T follicular helper cell (primary cell): Measurements from ENCODE around the gene CCDC187.

Experiments
- DNase-seq: peaks from one replicate; pipeline ENCODE4 v3.0.0-alpha.2; 2020; ENCODE audit warnings: low read depth

Gene CCDC187

DNA sequence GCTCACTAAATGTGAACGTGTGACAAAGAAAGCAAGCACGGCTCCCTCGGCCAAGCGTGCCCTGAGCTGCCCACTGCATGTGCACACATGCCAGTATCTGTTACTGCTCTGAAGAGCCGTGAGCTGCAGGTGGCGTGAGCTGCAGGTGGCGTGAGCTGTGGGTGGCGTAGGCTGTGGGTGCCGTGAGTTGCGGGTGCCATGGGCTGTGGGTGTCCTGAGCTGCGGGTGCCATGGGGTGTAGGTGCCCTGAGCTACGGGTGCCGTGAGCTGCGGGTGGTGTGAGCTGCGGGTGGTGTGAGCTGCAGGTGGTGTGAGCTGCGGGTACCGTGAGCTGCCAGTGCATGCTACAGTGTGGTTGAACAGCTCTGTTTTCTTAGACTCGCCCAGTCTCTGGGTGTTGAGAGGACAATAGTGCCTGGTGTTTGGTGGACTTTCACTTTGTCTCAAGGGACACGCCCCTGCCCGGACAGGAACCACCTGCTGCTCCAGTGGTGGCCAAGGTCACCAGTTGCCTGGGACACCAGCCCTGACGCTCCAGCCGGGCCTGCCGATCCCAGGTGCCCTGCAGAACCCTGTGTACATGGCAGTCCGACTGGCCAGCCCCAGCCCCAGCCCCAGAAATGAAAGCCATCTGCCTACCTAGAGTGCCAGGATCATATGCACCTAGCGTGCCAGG, 6.7 kb downstream of the CCDC187 start:
- DNase-seq, result no peak

DNA sequence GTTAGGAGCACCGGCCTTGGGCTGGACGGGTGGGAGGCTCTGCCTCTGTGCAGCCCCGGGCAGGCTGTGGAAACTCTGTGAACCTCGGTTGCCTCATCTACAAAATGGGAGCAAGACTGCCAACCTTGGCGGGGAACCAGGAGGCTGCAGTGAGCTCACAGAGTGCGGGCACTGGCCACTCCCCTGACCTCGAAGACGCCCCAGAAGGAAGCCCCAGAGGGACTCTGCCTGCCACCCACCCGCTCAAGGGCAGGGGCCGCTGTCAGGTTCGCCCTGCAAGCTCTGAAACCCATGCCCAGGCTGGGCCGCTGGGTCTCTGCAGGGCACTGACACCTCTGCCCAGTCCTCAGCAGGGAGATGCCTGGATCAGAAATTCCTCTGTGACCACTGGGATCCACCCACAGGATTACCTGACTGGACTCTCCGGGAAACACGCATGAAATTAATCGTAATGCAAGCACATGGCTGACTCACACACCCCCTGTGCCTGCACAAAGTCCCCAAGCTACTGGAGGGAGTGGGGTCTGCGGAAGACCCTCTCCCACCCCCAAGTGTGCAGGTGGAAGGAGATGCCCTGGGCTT, 7.4 kb downstream of the CCDC187 start:
- DNase-seq, result no peak

DNA sequence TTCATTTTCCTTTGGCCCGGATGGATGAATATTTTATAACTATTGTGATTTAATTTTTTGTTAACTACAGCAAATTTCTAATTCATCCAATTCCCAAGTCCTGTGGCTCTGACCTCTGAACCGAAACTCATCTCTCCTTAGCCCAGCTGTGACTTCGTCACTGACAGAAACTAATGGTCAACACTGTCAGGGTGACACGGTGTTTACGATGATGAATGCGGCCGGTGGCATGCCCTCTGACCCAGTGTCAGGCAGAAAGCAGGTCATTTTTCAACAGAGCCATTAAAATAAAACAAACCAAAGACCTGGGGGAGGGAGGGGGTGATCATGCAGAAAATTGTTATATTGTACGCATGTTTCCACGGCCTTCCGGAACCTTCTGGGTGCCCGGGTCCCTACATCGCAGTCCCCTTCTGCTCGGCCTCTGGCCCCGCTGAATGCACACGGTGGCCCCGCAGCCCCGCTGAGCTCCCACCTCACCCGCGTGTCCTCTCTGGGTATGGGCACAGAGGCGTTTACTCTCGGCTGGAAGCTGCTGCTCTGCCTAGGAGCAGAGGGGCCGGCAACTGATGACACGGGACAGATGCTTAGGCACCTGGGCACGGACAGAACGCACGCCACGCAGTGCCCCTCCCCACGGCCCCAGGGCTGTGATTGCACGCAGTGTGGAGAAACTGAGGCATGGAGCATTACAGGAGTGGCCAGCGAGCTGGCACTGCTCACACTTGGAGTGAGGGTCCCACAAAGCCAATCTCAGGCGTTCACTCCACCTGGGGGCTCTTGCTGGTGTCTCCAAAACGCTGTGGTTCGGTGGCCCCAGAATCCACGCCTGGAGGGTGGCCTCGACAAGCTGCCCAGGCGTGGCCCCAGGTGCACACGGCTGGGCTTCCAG, 8.1 kb downstream of the CCDC187 start:
- no peak for DNase-seq

DNA sequence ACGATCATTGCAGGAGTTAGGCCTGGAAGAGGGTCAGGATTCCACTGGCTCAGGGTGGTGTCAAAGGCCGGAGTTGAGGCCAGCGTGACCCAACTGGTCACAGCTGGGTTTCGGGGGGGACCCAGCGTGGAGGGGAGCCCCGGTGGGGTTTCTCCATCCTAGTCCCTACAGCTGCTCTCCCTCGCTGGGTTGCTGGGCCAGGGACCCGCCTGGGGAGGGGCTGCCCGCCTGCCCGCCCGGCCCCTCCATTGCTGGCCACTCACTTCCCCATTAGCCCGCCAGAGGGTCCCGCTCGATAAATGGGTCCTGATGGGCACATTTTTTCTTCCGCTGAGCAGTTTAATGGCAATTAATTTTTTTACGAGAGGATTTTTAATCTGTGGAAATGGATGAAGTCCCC, 8.8 kb downstream of the CCDC187 start:
- DNase-seq, result no peak

DNA sequence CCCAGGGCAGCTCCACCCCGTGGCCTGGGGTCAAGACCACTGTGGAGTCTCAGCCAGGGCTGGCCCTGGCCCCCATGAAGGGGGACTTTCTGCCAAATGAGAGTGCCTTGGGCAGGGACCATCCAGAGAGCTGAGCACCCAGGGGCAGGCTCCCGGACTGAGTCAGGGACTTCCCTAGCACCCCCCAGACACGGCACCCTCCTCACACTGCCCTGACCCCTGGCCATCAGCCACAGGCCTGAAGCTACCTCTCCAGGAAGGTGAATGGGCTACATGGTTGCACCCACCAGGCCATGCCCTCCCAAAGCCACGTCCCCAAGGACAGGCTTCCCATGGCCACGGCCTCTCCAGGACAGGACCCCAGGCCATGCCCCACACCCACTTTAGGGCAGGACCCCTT, 9.5 kb downstream of the CCDC187 start:
- no peak for DNase-seq

DNA sequence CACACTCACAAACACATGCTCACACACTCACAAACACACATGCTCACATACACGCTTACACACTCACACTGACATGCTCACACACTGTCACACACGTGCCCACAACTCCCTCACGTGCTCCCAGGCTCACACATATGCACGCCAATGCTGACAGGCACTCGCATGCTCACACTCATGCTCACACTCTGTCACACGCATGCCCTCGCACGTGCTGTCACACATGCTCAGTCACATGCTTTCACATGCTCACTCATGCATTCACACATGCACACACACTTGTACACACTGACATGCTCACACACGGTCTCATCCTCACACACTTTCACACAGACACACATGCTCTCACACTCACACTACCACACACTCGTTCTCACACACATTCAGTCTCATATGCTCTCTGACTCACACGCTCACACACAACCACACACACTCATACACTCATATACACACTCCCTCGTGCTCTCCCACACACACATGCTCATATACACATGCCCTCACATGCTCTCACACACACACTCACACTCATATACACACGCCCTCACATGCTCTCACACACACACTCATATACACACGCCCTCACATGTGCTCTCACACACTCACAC, 10.3 kb downstream of the CCDC187 start:
- no peak for DNase-seq

DNA sequence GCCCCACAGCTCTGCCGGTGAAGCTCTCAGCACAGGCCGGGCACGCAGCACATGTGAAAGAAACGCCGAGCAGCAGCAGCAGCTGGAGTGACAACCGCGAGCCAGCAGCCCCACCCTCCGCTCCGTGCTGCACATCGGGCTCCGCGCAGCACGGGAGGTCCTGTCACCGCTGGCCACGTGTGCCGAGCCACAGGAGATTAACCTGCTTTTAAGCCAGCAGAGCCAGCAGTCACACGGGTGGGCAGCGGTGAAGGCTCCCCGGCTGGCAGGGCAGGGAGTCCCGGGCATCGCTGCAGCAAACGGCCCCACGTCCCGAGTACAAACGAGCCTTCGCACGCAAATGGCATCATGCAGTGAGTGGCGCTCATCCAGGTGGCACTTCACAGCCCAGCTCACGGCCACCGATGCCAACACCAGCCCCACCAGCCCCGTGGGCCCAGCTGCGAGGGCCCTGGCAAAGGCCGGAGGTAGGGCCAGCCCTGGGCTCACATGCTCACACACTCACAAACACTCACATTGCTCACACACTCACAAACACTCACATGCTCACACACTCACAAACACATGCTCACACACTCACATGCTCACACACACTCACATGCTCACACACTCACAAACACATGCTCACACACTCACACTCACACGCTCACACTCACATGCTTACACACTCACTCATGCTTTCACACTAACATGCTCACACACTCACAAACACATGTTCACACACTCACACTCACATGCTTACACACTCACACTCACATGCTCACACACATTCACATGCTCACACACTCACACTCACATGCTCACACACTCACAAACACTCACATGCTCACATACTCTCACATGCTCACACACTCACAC, 11.1 kb downstream of the CCDC187 start:
- no peak for DNase-seq

DNA sequence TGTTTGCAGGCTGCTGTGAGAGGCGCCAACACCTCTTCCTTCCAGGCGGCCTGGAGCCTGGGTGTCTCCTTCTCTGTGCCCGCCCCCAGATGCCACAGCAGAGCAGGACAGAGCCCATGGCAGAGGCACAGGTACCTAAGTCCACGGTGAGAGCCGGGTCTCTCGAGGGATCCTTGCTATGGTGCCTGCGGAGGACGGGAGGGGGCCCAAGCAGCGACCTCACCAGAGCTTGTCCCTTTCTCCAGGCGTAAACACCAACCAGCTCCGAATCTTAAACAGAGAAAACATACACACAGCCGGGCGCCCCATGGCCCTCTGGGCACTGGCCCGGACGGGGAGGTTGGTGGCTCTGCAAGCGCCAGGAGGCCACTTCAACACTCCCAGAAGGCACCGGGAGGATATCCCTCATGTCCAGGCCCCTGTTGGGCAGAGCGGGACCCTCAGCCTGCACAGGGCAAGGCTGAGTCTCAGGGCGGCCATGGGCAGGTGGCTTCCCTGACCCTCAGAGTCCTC, 11.8 kb downstream of the CCDC187 start:
- no peak for DNase-seq

DNA sequence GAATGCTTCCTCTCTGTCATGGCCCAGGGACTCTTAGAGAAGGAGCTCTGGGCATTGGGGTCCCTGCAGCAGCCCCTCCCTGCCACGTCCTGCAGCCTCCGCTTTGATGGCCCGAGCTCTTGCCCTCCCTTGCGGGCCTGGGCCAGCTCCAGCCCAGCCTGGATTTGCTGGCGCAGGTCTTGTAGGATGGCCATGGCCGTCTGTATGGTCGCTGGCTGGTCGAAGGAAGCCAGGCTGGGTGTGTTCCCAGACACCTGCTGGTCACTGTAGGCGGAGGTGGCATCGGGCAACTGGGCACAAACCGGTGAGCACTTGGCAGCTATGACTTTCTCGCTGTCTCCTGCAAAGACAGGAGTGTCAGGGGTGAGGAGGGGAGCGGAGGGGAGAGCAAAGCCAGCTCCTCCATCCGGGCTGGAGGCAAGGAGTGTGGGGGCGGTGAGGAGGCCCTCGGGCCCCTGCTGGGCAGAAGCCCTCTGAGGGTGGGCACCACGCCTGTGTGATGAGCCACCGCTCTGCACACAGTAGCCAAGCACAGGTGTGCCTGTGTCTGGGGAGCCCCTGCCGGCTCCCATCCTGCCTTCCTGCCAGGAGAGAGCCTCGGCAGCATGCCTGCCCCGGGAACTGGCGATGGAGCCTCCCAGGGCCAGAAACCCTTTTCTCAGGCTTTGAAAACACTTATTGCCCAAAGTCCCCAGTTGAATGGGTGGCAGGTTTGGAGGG, 12.4 kb downstream of the CCDC187 start:
- DNase-seq, result no peak

DNA sequence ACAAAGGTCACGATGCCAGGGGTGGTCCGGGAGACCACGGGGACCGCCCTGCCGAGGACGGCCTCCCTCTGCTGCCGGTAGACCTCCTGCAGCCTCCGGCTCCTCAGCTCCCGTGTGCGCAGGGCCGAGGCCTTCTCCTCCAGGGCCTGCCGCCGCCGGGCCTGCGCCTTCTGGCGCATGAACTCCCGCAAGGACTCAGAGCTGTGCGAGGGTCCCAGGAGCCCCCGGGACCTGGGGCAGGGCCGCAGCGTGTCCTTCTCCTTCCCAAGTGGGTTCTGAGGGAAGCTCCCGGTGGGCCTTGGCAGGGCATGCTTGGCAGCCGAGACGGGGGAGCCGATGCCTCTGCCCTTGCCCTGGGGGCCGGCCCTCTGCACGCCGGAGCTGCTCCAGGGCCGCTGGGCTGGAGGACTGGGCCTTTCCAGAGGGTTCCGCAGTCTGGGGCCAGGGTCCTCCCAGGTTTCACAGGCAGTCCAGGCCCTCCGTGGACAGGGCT, 13.3 kb downstream of the CCDC187 start:
- no peak for DNase-seq

DNA sequence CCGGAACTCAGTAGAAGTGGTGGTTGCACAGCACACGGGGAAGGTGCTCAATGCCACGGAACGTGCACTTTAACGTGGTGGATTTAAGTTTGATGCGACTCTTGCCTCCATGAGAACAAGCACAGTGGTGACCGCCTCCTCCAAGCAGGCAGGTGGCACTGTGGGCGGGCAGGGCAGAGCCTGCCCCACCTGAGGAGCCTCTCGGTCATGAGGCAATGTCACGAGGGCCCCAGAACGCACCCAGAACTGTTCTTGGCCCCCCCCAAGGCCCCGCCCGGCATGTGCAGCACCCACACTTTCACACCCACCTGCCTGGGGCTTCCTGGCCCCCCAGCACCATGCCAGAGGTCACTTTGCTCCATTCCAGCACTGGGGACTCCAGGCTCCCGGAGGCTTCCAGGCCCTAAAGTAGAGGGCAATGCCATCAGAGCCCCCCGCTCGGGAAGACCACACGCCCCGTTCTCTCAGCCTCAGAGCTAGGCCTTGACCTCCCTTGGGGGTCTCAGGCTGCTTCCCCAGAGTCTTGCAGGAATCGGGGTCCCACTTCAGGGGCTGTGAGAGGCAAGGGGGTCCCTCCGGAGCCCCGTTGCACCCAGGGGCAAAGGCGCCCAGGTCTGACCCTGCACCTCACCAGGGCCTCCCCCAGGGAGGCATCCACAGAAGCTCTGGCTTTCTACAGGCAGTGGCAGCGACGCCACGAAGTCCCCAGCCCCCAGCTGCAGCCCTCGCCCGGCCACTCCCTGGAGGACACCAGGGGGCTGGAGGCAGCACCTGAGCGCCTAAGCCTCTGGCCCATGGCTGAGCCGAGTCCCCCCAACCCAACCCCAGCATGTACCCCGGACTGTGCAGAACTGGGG, 14.0 kb downstream of the CCDC187 start:
- DNase-seq, result no peak

DNA sequence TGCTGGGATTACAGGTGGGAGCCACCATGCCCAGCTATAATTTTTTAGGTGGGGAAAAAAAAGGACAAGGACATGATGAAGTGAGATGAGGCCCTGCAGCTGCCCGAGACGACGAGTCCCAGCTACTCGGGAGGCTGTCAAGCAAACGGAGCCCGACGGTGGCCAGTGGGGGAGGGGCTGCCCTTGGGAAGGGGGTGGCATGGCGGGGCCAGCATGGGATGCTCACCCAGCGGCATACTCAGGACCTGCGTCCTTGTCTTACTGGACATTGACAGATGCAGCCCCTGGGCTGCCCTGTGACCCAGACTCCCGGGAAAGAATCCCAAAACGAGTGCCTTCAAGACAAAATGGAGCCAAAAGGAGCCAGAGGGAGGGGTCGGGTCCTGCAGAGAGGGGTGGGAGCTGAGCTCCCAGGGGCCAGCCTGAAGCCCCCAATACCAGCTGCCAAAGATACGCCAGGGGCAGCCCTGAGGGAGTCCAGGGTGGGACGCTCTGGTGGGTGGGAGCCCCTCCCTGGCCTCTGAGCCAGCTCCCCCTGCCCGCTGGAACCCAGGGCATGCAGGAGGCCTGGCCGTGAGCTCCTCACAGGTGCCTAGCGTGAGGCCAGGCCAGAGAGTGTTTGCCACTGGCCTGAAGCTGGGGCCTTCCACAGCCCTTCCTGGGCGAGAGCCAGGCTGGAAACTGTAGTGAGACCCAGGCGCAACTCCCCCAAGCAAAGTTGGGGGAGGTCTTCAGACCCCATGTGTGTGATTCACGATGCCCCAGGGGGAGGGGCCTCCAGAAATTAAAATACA, 15.7 kb downstream of the CCDC187 start:
- DNase-seq, result no peak

DNA sequence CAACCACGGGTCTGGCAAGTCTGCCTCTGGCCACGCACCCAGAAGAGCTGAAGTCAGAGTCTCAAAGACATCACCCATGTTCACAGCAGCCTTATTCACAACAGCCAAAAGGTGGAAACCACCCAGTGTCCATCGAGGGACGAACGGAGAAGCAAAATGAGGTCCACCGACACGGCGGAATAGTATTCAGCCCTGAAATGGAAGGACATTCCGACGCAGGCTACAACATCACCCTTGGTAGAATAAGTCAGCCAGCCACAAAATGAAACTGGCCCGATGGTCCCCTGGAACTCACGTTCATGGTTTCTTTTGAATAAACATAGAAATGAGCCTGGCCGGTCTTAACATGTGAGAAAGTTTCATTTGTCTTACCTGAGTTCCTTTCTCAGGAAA, 16.9 kb downstream of the CCDC187 start:
- DNase-seq, result no peak

DNA sequence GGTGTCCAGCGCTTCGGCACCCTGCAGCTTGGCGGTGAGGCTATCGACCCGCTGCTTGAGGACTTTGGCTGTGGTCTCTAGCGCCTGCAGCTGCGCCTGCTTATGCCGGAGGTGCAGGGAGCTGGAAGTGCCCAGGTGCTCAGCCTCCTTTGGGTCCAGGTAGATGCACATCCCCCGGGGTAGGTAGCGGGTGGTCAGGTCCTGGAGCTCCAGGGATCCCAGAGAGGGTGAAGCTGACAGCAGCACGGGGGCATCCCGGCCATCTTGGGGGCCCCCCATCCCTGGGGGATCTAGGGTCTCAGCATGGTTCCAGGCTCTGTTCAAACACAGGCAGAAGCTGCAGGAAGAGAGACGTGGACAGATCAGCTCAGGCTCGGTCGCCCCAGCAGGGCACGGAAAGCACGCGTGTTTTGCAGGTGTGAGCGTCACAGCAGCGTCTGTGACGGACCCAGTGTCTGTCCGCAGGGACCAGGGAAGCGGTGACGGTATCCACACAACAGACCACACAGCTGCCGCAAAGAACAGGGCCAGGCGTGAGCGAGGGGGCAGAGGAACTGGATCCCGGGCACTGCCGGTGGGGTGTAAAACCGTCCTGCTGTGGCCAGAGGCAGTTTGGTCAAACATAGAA, 17.4 kb downstream of the CCDC187 start:
- DNase-seq, result no peak

DNA sequence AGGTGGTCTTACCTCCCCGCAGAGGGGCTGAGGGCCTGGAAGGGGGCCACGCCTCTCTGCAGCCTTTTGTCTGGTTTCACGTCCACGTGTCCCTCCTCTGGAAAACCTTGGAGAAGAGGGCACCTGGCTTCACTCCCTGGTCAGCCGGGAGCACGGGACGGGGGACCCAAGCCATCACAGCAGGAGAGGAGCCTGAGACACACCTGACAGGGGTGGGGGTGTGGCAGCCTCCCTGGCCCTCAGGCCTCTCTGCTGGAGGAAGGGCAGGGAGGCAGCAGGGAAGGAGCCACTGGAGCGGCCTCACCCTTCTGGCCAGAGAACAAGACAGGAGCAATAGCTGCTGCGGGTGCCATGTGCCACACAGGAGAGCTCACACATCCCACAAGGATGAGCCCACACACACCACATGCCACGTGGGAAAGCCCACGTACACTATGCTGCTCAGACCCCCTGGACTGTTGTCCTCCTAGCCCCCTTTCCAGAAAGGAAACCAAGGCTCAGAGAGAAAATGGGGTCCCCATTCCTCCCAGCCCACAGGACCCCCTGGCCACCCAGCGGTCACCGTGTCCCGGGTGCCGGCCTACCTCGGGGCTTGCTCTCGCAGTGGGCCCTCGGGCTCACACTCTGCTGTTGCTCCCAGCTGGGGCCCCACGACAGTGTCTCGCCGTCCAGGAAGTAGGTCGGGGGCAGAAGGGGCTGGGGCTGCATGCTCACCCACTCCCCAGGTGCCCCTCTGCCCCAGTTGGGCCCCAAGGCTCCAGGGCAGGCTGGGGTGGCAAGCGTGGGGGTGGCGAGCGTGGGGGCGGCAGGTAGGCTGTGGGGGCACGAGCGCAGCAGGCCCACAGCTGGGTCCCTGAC, 18.2 kb downstream of the CCDC187 start:
- no peak for DNase-seq

DNA sequence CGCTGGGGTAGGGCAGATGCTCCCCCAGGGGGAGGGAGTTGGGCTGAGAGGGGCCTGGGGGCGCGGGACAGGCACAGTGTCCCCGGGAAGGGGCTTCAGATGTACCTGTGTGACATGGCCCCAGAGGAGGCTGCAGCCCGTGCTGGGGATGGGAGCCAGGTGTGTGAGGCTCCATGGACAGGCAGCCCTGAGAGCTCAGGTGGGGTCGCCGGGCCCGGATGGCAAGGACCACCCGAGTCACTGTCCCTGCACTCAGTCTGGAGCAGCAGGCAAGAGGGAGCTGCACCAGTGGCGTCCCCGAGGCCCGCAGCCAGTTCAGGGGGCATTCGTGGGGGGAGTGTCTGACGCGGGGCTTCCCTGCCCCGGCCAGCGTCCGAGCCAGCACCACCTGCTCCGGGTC, 18.9 kb downstream of the CCDC187 start:
- DNase-seq, result no peak

DNA sequence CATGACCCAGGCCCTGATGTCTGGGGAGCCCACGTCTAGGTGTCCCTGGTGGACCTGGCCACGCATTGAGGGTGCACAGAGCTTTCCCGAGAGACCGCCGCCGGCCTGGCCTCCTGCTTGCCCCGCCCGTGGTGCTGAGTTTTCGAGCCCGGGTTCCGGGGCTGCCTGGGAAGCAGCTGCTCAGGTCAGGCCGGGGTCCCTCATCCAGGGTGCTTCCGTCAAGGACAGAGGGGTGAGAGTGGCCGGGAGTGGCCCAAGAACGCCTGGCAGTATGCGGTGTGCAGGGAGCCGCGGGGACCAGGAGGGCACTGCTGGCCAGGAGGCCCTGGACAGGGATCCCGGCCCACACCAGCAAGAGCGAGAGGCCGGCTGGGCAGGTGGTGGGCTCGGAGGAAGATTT, 19.6 kb downstream of the CCDC187 start:
- no peak for DNase-seq
